ENCODE measurements around the gene SDK2. TPM values are rescaled to one million over a fixed set of nuclear protein-coding genes. Genes with fewer than 3 reads are reported as not detected.

SDK2 gene
- total RNA-seq, 1 donor from 2014 or later: 3.4 TPM

- DNase-seq (ENCODE audit: low spot score): no peak
Observed at GRCh38 chr17:73391331-73392265, 252.6 kb downstream of the SDK2 start.

GRCh38 chr17:73390851-73391250 lies 253.4 kb downstream of the SDK2 start:
- DNase-seq (ENCODE audit: low spot score): no peak

- DNase-seq (ENCODE audit: low spot score): no peak
Observed at GRCh38 chr17:73390221-73390620, 254.0 kb downstream of the SDK2 start.

GRCh38 chr17:73389411-73389810 lies 254.8 kb downstream of the SDK2 start:
- DNase-seq (ENCODE audit: low spot score): no peak

GRCh38 chr17:73388578-73388905 lies 255.7 kb downstream of the SDK2 start:
- no peak for DNase-seq (ENCODE audit: low spot score)

GRCh38 chr17:73387746-73388577 lies 256.3 kb downstream of the SDK2 start:
- no peak for DNase-seq (ENCODE audit: low spot score)

GRCh38 chr17:73386561-73386960 lies 257.7 kb downstream of the SDK2 start:
- no peak for DNase-seq (ENCODE audit: low spot score)

- no peak for DNase-seq (ENCODE audit: low spot score)
Observed at GRCh38 chr17:73384926-73385325, 259.3 kb downstream of the SDK2 start.

GRCh38 chr17:73380439-73381106 lies 263.7 kb downstream of the SDK2 start:
- no peak for DNase-seq (ENCODE audit: low spot score)

- DNase-seq (ENCODE audit: low spot score): no peak
Observed at GRCh38 chr17:73379826-73380225, 264.4 kb downstream of the SDK2 start.

- DNase-seq (ENCODE audit: low spot score): no peak
Observed at GRCh38 chr17:73378974-73379470, 265.2 kb downstream of the SDK2 start.

- DNase-seq (ENCODE audit: low spot score): no peak
Observed at GRCh38 chr17:73376636-73377035, 267.6 kb downstream of the SDK2 start.

- no peak for DNase-seq (ENCODE audit: low spot score)
Observed at GRCh38 chr17:73376152-73376551, 268.1 kb downstream of the SDK2 start.

GRCh38 chr17:73371836-73372235 lies 272.4 kb downstream of the SDK2 start:
- no peak for DNase-seq (ENCODE audit: low spot score)

GRCh38 chr17:73371285-73371684 lies 273.0 kb downstream of the SDK2 start:
- no peak for DNase-seq (ENCODE audit: low spot score)

GRCh38 chr17:73369817-73370490 lies 274.3 kb downstream of the SDK2 start:
- peak; percentile 91 for DNase-seq (ENCODE audit: low spot score)

GRCh38 chr17:73369111-73369521 lies 275.1 kb downstream of the SDK2 start:
- no peak for DNase-seq (ENCODE audit: low spot score)

GRCh38 chr17:73368085-73368631 lies 276.1 kb downstream of the SDK2 start:
- DNase-seq (ENCODE audit: low spot score): no peak

GRCh38 chr17:73365906-73366623 lies 278.2 kb downstream of the SDK2 start:
- no peak for DNase-seq (ENCODE audit: low spot score)

GRCh38 chr17:73365301-73365874 lies 278.9 kb downstream of the SDK2 start:
- no peak for DNase-seq (ENCODE audit: low spot score)

All from ureter (tissue), 1 donor.